ENCODE data around the gene LRRC66.

Gene LRRC66, protein sequence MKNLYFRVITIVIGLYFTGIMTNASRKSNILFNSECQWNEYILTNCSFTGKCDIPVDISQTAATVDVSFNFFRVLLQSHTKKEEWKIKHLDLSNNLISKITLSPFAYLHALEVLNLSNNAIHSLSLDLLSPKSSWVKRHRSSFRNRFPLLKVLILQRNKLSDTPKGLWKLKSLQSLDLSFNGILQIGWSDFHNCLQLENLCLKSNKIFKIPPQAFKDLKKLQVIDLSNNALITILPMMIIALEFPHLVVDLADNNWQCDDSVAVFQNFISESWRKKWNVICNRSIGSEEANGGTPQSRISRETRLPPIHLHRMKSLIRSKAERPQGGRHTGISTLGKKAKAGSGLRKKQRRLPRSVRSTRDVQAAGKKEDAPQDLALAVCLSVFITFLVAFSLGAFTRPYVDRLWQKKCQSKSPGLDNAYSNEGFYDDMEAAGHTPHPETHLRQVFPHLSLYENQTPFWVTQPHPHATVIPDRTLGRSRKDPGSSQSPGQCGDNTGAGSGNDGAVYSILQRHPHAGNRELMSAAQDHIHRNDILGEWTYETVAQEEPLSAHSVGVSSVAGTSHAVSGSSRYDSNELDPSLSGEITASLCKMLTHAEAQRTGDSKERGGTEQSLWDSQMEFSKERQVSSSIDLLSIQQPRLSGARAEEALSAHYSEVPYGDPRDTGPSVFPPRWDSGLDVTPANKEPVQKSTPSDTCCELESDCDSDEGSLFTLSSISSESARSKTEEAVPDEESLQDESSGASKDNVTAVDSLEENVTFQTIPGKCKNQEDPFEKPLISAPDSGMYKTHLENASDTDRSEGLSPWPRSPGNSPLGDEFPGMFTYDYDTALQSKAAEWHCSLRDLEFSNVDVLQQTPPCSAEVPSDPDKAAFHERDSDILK

DNA sequence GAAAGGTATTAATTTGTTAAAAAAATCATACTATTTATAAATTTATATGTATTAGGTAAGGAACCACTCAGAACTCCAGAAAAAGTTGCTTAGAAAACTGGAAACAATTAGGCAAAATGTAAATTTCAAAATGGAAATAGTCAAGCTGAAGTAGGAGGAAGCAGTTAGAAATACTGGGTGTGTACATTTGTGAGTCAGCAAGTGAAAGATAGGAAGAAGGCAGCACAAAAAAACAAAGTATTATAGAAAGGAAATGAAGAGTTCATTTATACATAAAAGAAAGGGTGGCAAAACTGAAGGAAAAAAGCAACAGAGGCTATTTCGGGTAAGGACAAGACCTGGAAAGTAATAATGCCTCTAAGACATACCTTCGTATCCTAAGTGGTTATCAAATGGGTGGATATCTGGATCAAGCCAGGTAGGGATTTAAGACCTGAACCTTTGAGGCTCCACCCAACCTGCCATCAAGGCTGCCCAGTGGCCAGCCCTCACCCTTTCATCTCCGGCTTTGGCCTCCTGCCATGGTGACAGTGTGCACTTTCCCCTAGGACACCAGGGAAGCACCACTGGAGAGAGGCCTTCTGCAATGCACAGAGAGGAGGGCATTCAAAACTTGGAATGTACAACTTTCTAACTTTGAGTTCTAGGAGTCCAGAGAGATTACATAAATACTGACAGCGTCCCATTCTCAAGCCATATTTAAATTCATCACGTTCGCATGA, at the start of gene LRRC66:
Gene LRRC66, minus strand, starts transcription at position 428 of the 722 bp plus-strand sequence. CDS start 2,750 bp downstream, outside the sequence.
- DNase-seq (ENCODE audit: low read depth), result no peak
- no peak within 1 kb of the TSS for H3K4me3 ChIP-seq (ENCODE audit: low read depth, low read length)

DNA sequence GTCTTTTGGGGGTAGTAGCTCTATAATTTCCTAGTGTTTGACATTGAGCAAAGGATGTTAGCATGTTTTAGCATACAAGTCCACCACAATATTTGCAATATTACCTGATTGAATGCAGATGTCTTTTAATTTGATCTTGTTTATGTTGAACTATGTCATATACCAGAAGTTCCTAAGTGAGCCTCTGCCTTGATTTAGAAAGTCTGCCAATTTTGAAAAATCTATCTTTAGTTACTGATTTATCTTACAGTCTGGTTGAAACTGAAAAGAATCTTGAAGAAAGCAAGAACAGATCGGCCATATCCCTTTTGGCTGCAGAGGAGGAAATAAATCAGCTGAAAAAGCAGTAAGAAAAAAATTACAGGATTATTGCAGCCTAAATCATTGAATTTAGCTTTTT, 49.4 kb upstream of the LRRC66 start:
- DNase-seq (ENCODE audit: low read depth), result no peak
- H3K4me3 ChIP-seq (ENCODE audit: low read depth, low read length), result no peak overlapping the region

DNA sequence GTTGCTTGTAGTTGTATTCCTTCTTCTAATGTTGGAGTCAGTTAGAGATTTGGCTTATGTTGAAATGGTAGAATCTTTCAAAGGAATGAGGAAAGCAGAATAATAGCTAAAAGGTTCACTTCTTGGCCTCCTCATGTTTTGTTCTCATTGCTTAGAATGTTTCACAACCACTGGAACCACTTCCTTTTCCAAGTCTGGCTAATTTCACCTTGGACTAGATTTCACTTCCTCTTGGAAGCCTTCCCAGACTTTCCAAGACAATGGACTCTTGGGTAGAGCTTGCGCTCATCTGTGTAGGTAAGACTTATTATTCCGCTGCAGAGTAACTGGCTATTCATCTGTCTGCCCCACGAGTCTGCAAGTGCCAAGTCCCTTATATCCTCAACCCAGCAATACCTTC, 39.2 kb upstream of the LRRC66 start:
- peak; percentile 68 for DNase-seq (ENCODE audit: low read depth)

DNA sequence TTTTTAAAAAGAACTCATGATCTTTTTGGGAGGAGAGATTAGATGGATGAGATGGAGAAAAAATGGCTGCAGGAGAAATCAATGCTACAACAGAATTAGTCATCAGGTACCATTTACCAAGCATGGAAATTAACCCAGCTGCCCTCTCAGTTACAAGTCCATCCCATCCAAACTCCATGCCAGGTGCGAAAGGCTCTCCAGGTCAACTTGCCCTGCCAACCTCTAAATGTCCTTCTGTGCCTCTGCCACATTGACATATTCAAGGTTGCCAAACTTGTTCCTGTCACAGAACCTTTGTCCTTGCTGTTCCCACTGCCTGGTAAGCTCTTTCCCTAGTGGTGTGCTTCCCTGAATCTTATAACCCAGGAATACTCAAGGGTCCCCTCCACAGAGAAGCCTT, 38.1 kb upstream of the LRRC66 start:
- no peak for DNase-seq (ENCODE audit: low read depth)
- H3K4me3 ChIP-seq (ENCODE audit: low read depth, low read length), result no peak overlapping the region

More for the DNA sequence above, 39.2 kb upstream of the LRRC66 start:
- H3K4me3 ChIP-seq (ENCODE audit: low read depth, low read length), result no peak overlapping the region

DNA sequence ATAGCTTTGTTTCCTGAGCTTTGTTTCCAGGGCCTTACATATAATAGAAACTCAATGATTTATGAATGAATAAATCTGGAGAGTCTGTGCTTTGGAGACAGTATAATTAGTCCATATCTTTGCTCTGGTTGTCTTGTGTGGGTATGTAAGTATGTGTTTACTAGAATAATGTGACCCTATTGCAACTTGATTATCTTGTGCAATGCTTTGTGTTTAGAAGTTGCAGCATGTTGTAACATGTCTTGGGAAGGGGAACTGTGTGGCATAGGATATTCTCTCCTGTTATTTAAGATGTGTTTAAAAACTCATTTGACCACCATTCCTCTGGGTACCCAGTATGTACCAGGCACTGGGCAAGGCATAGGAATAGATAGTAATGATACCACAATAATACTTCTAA, 37.0 kb upstream of the LRRC66 start:
- no peak overlapping the region for H3K4me3 ChIP-seq (ENCODE audit: low read depth, low read length)
- no peak for DNase-seq (ENCODE audit: low read depth)

DNA sequence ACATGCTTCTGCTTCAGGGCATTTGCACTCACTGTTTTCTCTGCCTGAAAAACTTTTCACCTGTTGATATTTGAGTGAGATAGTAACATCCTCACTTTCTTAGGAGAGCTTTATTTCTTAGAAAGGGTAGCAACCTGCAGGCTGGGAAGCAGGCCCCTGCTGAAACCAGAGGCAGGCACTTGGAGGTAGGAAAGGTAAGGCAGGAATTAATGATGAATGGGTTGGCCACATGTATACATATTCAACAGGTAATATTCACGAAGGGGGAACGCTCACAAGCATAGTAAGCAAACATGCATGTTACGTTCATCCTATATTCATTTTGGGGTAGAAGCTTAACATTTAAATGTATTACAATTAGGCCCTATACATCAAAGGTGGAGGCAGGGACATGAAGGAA, 34.1 kb upstream of the LRRC66 start:
- no peak overlapping the region for H3K4me3 ChIP-seq (ENCODE audit: low read depth, low read length)

DNA sequence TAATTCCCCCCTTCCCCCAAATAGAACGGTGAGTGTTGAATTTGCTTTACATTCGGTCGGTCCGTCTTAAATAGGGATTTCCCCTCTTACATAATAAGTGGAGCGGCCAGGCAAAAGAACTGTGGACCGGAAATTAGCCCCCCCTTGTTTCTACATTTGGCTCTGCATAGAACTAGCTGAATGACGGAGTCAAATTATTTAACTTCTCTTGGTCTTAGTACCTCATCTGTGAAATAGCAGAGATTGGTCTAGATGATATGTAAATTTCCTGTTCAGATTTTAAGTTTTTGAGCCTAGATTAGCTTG, 32.3 kb upstream of the LRRC66 start:
- peak overlapping the region; percentile 76 for H3K4me3 ChIP-seq (ENCODE audit: low read depth, low read length)

More for the DNA sequence above, 34.1 kb upstream of the LRRC66 start:
- no peak for DNase-seq (ENCODE audit: low read depth)

DNA sequence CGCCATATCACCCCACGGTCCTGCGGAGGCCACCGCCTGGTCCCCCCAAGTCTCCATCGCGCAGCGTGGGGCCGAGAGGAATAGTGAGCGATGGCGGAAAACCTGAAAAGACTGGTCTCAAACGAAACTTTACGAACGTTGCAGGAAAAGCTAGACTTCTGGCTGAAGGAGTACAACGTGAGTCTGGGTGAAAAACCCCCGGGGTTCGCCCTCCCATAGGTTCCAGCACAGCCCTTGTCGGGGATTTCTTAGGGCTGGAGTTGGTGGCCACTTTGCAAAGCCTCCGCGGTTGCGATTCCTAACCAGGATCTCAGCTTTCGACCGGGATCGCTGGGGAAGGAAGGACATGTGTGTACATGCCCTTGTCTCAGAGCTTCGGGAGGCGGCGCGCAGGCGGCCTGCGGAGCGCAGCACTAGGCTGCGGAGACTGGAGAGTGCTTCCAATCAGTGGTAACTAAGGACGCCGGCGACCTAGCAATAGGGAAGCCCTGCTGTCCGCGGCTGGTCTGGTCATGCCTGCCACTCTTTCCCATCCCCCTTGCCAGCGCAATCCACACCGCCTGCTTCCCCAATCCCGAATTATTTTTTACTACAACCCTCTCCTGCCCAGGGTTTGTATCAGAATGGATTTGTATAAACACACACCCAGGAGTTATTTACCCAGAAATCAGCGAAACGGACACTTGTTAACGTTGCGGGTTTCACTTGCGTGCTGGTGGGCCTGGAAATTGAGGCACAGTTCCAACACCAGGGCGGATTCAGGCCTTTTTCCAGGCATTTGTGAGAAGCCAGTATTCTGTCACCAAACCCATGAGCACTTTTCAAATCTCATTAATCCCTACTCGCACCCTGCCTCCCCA, 31.7 kb upstream of the LRRC66 start:
- DNase-seq (ENCODE audit: low read depth), result peak; percentile 69
- H3K4me3 ChIP-seq (ENCODE audit: low read depth, low read length), result peak overlapping the region; percentile 76

More for the DNA sequence above, 32.3 kb upstream of the LRRC66 start:
- DNase-seq (ENCODE audit: low read depth), result no peak

DNA sequence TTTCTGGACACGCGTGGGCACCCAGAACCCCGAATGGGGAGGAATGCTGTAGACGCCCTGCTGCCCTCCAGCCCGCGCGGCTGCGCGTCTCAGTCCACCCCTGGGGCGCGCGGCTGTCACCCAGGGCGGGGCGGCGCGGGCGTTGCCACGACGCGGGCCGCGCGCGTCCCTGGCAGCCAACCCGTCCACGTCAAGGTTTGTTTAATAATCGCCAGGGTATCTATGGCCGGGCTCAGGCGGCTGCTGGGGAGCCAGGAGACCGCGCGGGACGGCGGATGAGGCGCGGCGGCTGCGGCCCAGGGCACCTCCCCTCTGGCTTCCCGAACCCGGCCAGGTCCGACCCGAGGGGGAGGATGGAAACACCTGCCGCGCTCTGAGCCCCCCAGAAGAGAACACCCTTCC, 31.1 kb upstream of the LRRC66 start, which contains the start of gene SPATA18:
Gene SPATA18, plus strand, starts transcription at position 92 of the 402 bp plus-strand sequence. CDS start 401 bp downstream, outside the sequence.
- no peak for DNase-seq (ENCODE audit: low read depth)
- peak within 1 kb of the TSS; percentile 76 for H3K4me3 ChIP-seq (ENCODE audit: low read depth, low read length)

DNA sequence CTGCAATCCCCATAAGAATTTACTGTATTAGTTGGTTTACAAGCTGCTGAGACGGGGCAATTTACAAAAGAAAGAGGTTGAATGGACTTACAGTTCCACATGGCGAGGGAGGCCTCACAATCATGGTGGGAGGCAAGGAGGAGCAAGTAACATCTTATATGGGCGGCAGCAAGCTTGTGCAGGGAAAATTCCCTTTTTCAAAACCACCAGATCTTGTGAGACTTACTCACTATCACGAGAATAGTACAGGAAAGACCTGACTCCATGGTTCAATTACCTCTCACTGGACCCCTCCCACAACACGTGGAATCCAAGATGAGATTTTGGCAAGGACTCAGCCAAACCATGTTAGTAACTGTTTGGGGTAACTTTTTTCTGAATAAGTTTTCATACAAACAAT, 29.1 kb upstream of the LRRC66 start:
- no peak for DNase-seq (ENCODE audit: low read depth)
- no peak overlapping the region for H3K4me3 ChIP-seq (ENCODE audit: low read depth, low read length)

DNA sequence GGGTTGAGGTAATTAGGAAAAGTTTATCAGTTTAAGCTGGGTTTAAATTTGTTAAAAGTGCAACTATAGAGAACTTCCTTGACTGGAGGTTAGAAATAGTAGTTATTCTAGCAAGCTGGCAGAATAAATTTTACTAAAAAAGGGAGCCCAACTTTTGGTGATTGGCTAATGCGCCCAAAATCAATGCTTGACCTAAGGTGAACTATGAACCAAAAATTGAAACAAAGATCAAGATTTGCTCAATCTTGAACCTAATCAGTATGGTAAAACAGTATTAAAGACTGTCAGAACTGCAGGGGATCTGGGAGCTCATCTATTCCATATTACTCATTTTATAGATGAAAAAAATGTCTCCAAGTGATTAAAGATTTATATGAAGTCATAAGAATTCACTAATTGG, 24.9 kb upstream of the LRRC66 start:
- no peak overlapping the region for H3K4me3 ChIP-seq (ENCODE audit: low read depth, low read length)
- no peak for DNase-seq (ENCODE audit: low read depth)

DNA sequence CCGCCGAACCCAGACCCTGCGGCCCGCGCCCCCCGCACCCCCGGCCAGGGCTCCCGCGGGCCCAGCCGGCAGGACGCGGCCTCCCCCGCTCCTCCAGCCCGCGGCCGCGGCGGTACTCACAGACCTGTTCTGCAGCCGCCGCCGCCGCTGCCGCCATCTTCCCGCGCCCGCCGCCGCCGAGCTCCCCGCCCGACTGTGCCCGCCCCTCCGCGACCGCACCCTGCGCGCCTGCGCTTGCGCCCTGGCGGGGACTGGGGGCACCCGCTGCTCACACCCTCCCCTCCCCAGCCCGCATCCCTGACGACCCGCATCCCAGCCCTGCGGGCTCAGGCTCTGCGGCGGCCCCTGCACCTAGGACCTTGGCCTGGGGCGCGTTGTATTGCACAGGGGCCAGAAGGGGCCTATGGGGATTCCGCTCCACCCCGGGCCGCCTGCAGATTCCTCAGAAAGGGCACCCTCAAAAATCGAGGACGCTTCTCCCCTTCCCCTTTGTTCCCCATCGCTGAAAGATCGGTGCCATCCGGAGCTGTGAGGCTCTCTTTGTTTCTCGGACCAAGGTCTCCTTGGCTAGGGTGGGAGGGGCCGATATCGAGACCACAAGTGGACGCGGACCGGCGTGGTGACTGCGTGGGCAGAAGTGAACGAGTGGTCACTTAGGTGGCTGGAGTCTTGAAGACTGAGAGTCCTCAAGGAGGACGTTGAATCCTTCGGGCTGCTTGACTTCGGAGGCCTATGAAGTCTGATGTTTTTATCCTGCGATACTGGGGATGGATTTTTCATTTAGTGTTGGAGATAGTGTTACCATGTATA, 18.1 kb upstream of the LRRC66 start, which contains the start of gene SGCB:
Gene SGCB, minus strand, starts transcription at position 197 of the 810 bp plus-strand sequence. Its CDS starts 40 bp downstream, at position 157.
- H3K4me3 ChIP-seq (ENCODE audit: low read depth, low read length), result peak within 1 kb of the TSS; percentile 75
- DNase-seq (ENCODE audit: low read depth), result no peak

DNA sequence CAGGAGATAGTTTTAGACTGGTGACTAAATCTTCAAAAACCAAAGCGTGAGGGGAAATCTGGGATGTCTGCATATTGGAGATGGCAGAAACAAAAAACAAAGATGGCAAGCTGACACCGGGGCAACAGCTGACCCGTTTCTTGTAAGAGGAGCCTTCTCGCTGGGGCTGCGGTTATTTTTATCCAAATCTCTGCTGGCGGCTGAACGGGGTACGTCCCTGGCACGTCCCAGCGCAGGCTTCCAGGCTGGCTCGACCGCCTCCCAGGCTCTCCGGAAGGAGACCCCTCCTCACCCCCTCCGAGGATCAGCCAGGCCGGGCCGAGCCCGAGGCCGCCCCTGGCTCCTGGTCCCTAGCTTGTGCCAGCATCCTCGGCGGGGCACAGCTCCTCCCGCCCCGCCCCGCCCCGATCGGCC, 17.5 kb upstream of the LRRC66 start:
- no peak for DNase-seq (ENCODE audit: low read depth)
- H3K4me3 ChIP-seq (ENCODE audit: low read depth, low read length), result peak overlapping the region; percentile 75

DNA sequence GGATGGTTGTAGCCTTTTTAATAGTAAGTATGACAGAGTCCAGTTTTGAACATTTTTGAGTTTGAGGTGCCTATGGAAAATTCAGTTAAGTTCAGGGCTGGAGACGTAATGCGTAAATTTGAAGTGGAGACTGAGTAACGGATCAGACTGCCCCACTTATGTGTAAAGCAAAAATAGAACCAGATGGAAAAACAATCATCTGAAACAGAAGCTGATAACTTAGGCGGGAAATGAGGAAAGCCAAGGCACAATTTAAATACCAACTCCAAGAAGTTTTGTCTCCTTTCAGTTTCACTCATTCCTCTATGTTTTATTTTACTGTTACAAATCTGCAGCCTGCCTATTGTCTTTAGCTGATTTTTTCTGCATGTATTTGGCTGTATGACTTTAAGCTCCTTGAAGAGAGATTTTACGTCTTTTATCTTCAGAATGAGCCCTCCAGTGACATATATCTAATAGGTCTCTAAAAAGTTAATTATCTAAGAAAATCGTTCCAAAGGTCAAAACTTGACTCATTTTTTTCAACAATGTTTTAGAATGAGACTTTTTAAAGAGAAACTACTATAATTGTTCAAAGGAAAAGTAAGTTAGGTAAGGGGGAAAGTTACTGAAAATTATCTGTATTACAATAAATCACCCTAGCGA, 16.8 kb upstream of the LRRC66 start:
- H3K4me3 ChIP-seq (ENCODE audit: low read depth, low read length), result peak overlapping the region; percentile 75
- no peak for DNase-seq (ENCODE audit: low read depth)

DNA sequence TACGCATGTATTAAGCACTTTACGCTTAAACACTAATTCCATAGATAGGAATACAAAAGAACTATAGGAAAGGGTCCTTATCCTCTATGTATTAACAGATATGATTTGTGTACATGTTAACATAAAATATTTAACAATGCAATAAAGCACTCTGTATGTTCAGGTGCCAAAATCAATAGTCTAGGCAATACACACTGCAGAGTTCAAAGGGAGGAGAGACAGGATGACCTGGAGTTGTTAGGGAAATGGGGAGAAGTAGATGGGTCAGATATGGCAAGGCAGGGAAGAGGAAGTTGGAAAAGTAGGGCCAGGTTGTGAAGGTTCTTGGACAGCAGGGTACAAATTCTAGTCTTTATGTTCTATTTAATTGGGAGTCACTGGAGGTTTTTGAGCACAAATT, 15.0 kb upstream of the LRRC66 start:
- no peak for DNase-seq (ENCODE audit: low read depth)
- H3K4me3 ChIP-seq (ENCODE audit: low read depth, low read length), result no peak overlapping the region

DNA sequence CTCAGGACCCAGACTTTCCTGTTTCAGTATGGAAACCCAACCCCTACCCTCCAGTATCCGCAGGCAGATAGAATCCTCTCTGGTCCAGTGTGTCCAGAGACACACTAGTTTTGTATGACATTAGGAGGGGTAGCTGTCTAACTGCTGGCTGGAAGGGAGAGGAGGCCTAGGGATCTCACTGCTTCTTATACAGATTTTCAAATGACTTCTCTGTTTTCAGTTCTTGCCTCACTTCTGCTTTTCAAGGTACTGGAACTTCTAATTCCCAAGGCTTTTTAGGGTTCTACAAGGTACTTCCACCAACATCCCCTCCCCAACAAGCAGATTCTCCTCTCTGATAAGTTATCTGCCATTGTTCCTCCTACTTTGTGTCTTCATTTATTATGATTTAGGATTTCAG, 11.8 kb upstream of the LRRC66 start:
- no peak overlapping the region for H3K4me3 ChIP-seq (ENCODE audit: low read depth, low read length)
- DNase-seq (ENCODE audit: low read depth), result no peak

DNA sequence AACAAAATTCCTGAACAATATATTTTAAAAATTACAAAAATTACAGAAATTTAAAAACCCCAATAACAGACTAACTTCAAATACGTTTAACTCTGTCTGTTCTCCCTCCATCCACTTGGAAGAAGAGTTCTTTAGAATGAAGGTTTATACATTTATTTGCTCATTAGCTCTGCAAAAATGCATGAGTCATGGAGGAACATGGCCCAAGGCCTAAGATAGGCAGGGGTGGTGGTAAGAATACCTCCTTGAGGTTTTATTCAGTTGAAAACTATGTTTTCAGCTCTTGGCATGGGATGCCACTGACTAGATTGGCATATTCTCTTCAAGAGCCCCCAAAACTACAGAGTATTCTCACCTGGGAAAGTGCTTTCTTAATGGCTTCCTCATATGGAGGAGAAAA, 8.8 kb upstream of the LRRC66 start:
- no peak overlapping the region for H3K4me3 ChIP-seq (ENCODE audit: low read depth, low read length)

DNA sequence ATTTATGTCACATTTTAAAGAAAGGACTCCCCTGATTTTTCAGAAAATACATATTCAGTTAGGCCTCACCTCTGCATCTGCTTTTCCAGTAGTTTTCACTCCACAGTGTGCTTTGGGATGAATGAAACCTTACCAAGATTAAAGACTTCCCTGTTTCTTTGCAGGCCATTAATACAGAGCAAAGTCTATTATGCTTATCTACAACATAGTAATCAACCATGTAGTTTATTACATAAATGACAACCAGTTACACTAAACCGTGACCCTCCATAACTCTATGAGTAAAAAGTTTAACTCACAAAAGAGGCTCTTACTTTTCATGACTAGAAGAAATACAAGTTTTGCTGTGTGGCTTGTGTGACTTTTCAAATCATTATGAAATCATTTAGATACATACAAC, 2.3 kb downstream of the LRRC66 start:
- DNase-seq (ENCODE audit: low read depth), result no peak
- H3K4me3 ChIP-seq (ENCODE audit: low read depth, low read length), result no peak overlapping the region

More for the DNA sequence above, 8.8 kb upstream of the LRRC66 start:
- DNase-seq (ENCODE audit: low read depth), result no peak
